IPS-18a (cell line): ENCODE results near the gene UBE2D3.

ENCODE experiments used
- H3K27ac ChIP-seq: one replicate; pipeline ENCODE4 v1.5.1; 2013; ENCODE audit warnings: low read length
- H3K27me3 ChIP-seq: one replicate; pipeline ENCODE4 v1.6.1; 2013; ENCODE audit warnings: mild to moderate bottlenecking, low read length; ENCODE audit not compliant: control insufficient read depth, insufficient read depth
- H3K36me3 ChIP-seq: one replicate; pipeline ENCODE4 v1.6.1; 2013; ENCODE audit warnings: low read depth, low read length; ENCODE audit not compliant: control insufficient read depth
- H3K4me1 ChIP-seq: one replicate; pipeline ENCODE4 v1.6.1; 2013; ENCODE audit warnings: low read depth, low read length; ENCODE audit not compliant: control insufficient read depth
- H3K4me3 ChIP-seq: one replicate; pipeline ENCODE4 v1.5.1; 2013; ENCODE audit warnings: low read length
- H3K9ac ChIP-seq: one replicate; pipeline ENCODE4 v1.6.1; 2013; ENCODE audit warnings: mild to moderate bottlenecking, low read length, moderate library complexity
- H3K9me3 ChIP-seq: one replicate; pipeline ENCODE4 v1.6.1; 2013; ENCODE audit warnings: low read depth, low read length; ENCODE audit not compliant: control insufficient read depth

Gene UBE2D3

GRCh38 chr4:102786279-102786678, 41.1 kb downstream of the UBE2D3 start:
- H3K9ac ChIP-seq: no peak overlapping the region
- H3K27me3 ChIP-seq: no peaks in the 10 kb centered on the region
- H3K4me1 ChIP-seq: no peaks in the 10 kb centered on the region
- H3K4me3 ChIP-seq: no peak overlapping the region
- H3K27ac ChIP-seq: no peak overlapping the region
- no peaks in the 10 kb centered on the region for H3K36me3 ChIP-seq
- H3K9me3 ChIP-seq: no peaks in the 10 kb centered on the region

- H3K27ac ChIP-seq: no peak overlapping the region
- no peak overlapping the region for H3K9ac ChIP-seq
- no peak overlapping the region for H3K4me3 ChIP-seq
- no peaks in the 10 kb centered on the region for H3K36me3 ChIP-seq
- H3K27me3 ChIP-seq: no peaks in the 10 kb centered on the region
- H3K4me1 ChIP-seq: no peaks in the 10 kb centered on the region
- H3K9me3 ChIP-seq: no peaks in the 10 kb centered on the region
Measured at GRCh38 chr4:102783006-102783405, 44.3 kb downstream of the UBE2D3 start.

GRCh38 chr4:102781570-102781969, 45.8 kb downstream of the UBE2D3 start:
- Histone ChIP-seq H3K4me3 (no peak overlapping the region), H3K9ac (no peak overlapping the region), H3K9me3 (no peaks in the 10 kb centered on the region), H3K4me1 (no peaks in the 10 kb centered on the region), H3K36me3 (no peaks in the 10 kb centered on the region), H3K27me3 (no peaks in the 10 kb centered on the region), H3K27ac (no peak overlapping the region)

GRCh38 chr4:102780476-102781144, 46.7 kb downstream of the UBE2D3 start:
- Histone ChIP-seq H3K4me1 (no peaks in the 10 kb centered on the region), H3K36me3 (no peaks in the 10 kb centered on the region)

GRCh38 chr4:102779204-102779603, 48.1 kb downstream of the UBE2D3 start:
- no peak overlapping the region for H3K27ac ChIP-seq
- no peaks in the 10 kb centered on the region for H3K27me3 ChIP-seq
- H3K4me3 ChIP-seq: no peak overlapping the region
- no peaks in the 10 kb centered on the region for H3K9me3 ChIP-seq
- H3K4me1 ChIP-seq: no peaks in the 10 kb centered on the region
- no peaks in the 10 kb centered on the region for H3K36me3 ChIP-seq
- H3K9ac ChIP-seq: no peak overlapping the region

More at GRCh38 chr4:102780476-102781144, 46.7 kb downstream of the UBE2D3 start:
- H3K4me3 ChIP-seq: no peak overlapping the region
- H3K9me3 ChIP-seq: no peaks in the 10 kb centered on the region
- H3K27ac ChIP-seq: no peak overlapping the region
- no peaks in the 10 kb centered on the region for H3K27me3 ChIP-seq
- H3K9ac ChIP-seq: no peak overlapping the region

GRCh38 chr4:102778720-102779119, 48.6 kb downstream of the UBE2D3 start:
- H3K36me3 ChIP-seq: no peaks in the 10 kb centered on the region
- no peaks in the 10 kb centered on the region for H3K4me1 ChIP-seq
- H3K27ac ChIP-seq: no peak overlapping the region
- H3K27me3 ChIP-seq: no peaks in the 10 kb centered on the region
- H3K9me3 ChIP-seq: no peaks in the 10 kb centered on the region
- H3K4me3 ChIP-seq: no peak overlapping the region
- no peak overlapping the region for H3K9ac ChIP-seq

- H3K9me3 ChIP-seq: no peaks in the 10 kb centered on the region
- H3K9ac ChIP-seq: no peak overlapping the region
- no peaks in the 10 kb centered on the region for H3K4me1 ChIP-seq
- no peaks in the 10 kb centered on the region for H3K27me3 ChIP-seq
- H3K36me3 ChIP-seq: no peaks in the 10 kb centered on the region
- H3K27ac ChIP-seq: no peak overlapping the region
- H3K4me3 ChIP-seq: no peak overlapping the region
Measured at GRCh38 chr4:102775805-102776204, 51.5 kb downstream of the UBE2D3 start.

- Histone ChIP-seq H3K9ac (no peak overlapping the region), H3K27me3 (no peaks in the 10 kb centered on the region), H3K9me3 (no peaks in the 10 kb centered on the region), H3K4me1 (no peaks in the 10 kb centered on the region), H3K27ac (no peak overlapping the region), H3K4me3 (no peak overlapping the region), H3K36me3 (no peaks in the 10 kb centered on the region)
Measured at GRCh38 chr4:102774254-102774653, 53.1 kb downstream of the UBE2D3 start.

GRCh38 chr4:102772738-102773340, 54.5 kb downstream of the UBE2D3 start:
- no peak overlapping the region for H3K27ac ChIP-seq
- no peaks in the 10 kb centered on the region for H3K4me1 ChIP-seq
- no peak overlapping the region for H3K4me3 ChIP-seq
- H3K27me3 ChIP-seq: no peaks in the 10 kb centered on the region
- H3K36me3 ChIP-seq: no peaks in the 10 kb centered on the region
- no peak overlapping the region for H3K9ac ChIP-seq
- no peaks in the 10 kb centered on the region for H3K9me3 ChIP-seq

GRCh38 chr4:102764901-102765300, 62.5 kb downstream of the UBE2D3 start:
- Histone ChIP-seq H3K9me3 (no peaks in the 10 kb centered on the region), H3K27ac (no peak overlapping the region), H3K4me1 (no peaks in the 10 kb centered on the region), H3K9ac (no peak overlapping the region), H3K27me3 (peaks cover 14% of the 10 kb centered on the region), H3K36me3 (no peaks in the 10 kb centered on the region), H3K4me3 (no peak overlapping the region)

- H3K4me3 ChIP-seq: peak overlapping the region; percentile 95
- H3K9ac ChIP-seq: no peak overlapping the region
- no peaks in the 10 kb centered on the region for H3K9me3 ChIP-seq
- H3K27me3 ChIP-seq: peaks cover 18% of the 10 kb centered on the region
- peaks cover 7% of the 10 kb centered on the region for H3K4me1 ChIP-seq
- no peak overlapping the region for H3K27ac ChIP-seq
- H3K36me3 ChIP-seq: no peaks in the 10 kb centered on the region
Measured at GRCh38 chr4:102761906-102762305, 65.4 kb downstream of the UBE2D3 start.

GRCh38 chr4:102761296-102761701, 66.1 kb downstream of the UBE2D3 start:
- Histone ChIP-seq H3K27ac (no peak overlapping the region), H3K9me3 (no peaks in the 10 kb centered on the region), H3K4me3 (peak overlapping the region; percentile 95), H3K27me3 (peaks cover 18% of the 10 kb centered on the region), H3K36me3 (no peaks in the 10 kb centered on the region), H3K4me1 (peaks cover 7% of the 10 kb centered on the region), H3K9ac (peak overlapping the region; percentile 68)
